ENCODE data around the gene RAD50. TPM values are rescaled to one million over a fixed set of nuclear protein-coding genes. Genes with fewer than 3 reads are reported as not detected.

RAD50 gene
- polyA plus RNA-seq, 1 of the 3 experiments (the other 2 are of a cell fraction): 20.0 TPM

DNA sequence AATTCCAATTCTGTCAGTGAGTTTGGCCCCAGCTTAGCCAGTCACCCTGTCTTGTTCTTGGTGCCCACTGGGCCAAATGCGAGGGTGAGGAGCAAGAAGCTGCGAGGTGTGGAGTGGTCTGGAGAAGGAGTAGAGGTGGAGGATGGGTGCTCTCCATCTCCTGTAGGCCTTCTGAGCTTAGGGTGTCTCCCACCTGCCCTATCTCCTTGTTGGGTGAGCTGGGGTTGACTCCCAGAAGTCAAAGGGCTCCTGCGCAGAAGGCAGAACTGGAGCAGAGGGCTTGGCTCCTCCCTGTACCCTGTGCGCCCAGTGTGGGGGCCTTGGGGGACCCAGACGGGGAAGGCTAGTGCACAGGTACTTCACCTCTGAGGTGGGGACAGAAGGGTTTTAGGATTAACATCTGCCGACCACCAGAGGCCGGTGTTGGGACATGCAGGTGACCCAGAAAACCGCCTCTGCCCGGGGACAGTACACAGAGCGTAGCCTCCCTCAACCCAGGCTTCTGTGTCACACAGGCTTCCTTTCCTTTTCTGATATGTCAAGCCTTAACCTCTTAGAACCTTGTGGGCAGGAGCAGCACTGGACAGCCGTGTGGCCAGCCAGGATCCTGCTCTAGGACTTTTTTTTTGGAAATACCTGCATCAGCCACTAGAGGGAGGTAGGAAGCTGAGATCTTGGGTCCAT, 30.3 kb upstream of the RAD50 start:
- POLR2A ChIA-PET: no interaction called here
- CTCF ChIA-PET: interaction anchor here (0.6 to 5.1 kb wide), 80 partner anchors 11 to 385 kb away, joined by 3 to 88 read pairs (median 4); partner anchors contain the start of genes CCNI2, KIF3A, RAD50 and SHROOM1
- H4K20me1 ChIP-seq (ENCODE audit: insufficient read depth): no peaks in the 10 kb centered on the region
- 23% methylated on average over 11 of the region's 11 CpGs for WGBS (ENCODE audit: low lambda C conversion rate)
- H3K4me2 ChIP-seq: peak overlapping the region; percentile 63
- no peaks in the 10 kb centered on the region for H3K9me2 ChIP-seq
- H3K9me3 ChIP-seq: 0 out of 2 replicates have a peak, but pooled peaks cover 5% of the 10 kb centered on the region
- no peaks in the 10 kb centered on the region; a peak in 1 of 4 replicates for H3K4me1 ChIP-seq (ENCODE audit: control insufficient read depth in 1 of 2, insufficient read depth in 2 of 2, low read depth in 1 of 2, low read length in 1 of 2)
- H2AFZ ChIP-seq (ENCODE audit: low read depth): 0 out of 2 replicates have a peak overlapping the region, but pooled peaks have one; percentile 52
- peak overlapping the region; percentile 12 to 43; a peak in 2 of 4 replicates for H3K4me3 ChIP-seq (ENCODE audit: low read depth in 2 of 2, low read length in 1 of 2)
- no peaks in the 10 kb centered on the region for H3K79me2 ChIP-seq (ENCODE audit: insufficient read depth)
- DNase-seq: peak; percentile 70
- H3K36me3 ChIP-seq (replicated peaks in 1 of 2; ENCODE audit: control insufficient read depth in 1 of 2, insufficient read depth in 2 of 2, low read length in 1 of 2): no peaks in the 10 kb centered on the region
- no peaks in the 10 kb centered on the region for H3K27me3 ChIP-seq (ENCODE audit: insufficient read depth)
- no peak overlapping the region for H3K9ac ChIP-seq
- no peaks in the 10 kb centered on the region for H3F3A ChIP-seq (replicated peaks; ENCODE audit: insufficient read depth)
- no peak overlapping the region for H3K27ac ChIP-seq (ENCODE audit: low read depth in 2 of 2, low read length in 1 of 2)
- no peak for TF ChIP-seq FOXM1 (IDR thresholded peaks at IDR 0.05; ENCODE audit: low read depth)
- no peak for TF ChIP-seq JUND (IDR thresholded peaks at IDR 0.05)
- no peak for TF ChIP-seq SIN3A (IDR thresholded peaks at IDR 0.05; ENCODE audit: borderline replicate concordance, low read depth, low read length)
- TF ChIP-seq, protein P1, sequence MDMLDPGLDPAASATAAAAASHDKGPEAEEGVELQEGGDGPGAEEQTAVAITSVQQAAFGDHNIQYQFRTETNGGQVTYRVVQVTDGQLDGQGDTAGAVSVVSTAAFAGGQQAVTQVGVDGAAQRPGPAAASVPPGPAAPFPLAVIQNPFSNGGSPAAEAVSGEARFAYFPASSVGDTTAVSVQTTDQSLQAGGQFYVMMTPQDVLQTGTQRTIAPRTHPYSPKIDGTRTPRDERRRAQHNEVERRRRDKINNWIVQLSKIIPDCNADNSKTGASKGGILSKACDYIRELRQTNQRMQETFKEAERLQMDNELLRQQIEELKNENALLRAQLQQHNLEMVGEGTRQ (IDR thresholded peaks at IDR 0.05; ENCODE audit: borderline replicate concordance, low read depth, low read length): no peak
- TF ChIP-seq EP300 (IDR thresholded peaks at IDR 0.05; ENCODE audit: borderline replicate concordance in 1 of 2, low read depth in 1 of 2, low read length in 1 of 2): no peak
- TF ChIP-seq YY1 (IDR thresholded peaks at IDR 0.05; ENCODE audit: low read depth): no peak
- TF ChIP-seq SMC3 (IDR thresholded peaks at IDR 0.05; ENCODE audit: low read depth, low read length): peak; percentile 54
- TF ChIP-seq, protein P2, sequence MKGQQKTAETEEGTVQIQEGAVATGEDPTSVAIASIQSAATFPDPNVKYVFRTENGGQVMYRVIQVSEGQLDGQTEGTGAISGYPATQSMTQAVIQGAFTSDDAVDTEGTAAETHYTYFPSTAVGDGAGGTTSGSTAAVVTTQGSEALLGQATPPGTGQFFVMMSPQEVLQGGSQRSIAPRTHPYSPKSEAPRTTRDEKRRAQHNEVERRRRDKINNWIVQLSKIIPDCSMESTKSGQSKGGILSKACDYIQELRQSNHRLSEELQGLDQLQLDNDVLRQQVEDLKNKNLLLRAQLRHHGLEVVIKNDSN (IDR thresholded peaks at IDR 0.05; ENCODE audit: borderline replicate concordance, low read depth): no peak
- TF ChIP-seq GATA2 (CRISPR knock-in tag; IDR thresholded peaks at IDR 0.05): no peak
- no peak for TF ChIP-seq NRF1 (IDR thresholded peaks at IDR 0.05; ENCODE audit: low read depth, low read length)
- no peak for TF ChIP-seq TEAD4 (IDR thresholded peaks at IDR 0.05; ENCODE audit: borderline replicate concordance, insufficient read depth)
- TF ChIP-seq, protein P3, sequence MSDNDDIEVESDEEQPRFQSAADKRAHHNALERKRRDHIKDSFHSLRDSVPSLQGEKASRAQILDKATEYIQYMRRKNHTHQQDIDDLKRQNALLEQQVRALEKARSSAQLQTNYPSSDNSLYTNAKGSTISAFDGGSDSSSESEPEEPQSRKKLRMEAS (IDR thresholded peaks at IDR 0.05; ENCODE audit: low read depth): no peak
- TF ChIP-seq, protein P4, sequence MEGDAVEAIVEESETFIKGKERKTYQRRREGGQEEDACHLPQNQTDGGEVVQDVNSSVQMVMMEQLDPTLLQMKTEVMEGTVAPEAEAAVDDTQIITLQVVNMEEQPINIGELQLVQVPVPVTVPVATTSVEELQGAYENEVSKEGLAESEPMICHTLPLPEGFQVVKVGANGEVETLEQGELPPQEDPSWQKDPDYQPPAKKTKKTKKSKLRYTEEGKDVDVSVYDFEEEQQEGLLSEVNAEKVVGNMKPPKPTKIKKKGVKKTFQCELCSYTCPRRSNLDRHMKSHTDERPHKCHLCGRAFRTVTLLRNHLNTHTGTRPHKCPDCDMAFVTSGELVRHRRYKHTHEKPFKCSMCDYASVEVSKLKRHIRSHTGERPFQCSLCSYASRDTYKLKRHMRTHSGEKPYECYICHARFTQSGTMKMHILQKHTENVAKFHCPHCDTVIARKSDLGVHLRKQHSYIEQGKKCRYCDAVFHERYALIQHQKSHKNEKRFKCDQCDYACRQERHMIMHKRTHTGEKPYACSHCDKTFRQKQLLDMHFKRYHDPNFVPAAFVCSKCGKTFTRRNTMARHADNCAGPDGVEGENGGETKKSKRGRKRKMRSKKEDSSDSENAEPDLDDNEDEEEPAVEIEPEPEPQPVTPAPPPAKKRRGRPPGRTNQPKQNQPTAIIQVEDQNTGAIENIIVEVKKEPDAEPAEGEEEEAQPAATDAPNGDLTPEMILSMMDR (IDR thresholded peaks at IDR 0.05): peak; percentile 94
- TF ChIP-seq, protein P5, sequence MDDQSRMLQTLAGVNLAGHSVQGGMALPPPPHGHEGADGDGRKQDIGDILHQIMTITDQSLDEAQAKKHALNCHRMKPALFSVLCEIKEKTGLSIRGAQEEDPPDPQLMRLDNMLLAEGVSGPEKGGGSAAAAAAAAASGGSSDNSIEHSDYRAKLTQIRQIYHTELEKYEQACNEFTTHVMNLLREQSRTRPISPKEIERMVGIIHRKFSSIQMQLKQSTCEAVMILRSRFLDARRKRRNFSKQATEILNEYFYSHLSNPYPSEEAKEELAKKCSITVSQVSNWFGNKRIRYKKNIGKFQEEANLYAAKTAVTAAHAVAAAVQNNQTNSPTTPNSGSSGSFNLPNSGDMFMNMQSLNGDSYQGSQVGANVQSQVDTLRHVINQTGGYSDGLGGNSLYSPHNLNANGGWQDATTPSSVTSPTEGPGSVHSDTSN (IDR thresholded peaks at IDR 0.05): no peak
- no peak for TF ChIP-seq MXI1 (IDR thresholded peaks at IDR 0.05; ENCODE audit: low read depth, low read length)
- no peak for TF ChIP-seq RFX5 (IDR thresholded peaks at IDR 0.05; ENCODE audit: low read length)
- no peak for TF ChIP-seq GABPA (IDR thresholded peaks at IDR 0.05; ENCODE audit: low read depth)
- TF ChIP-seq RAD21 (IDR thresholded peaks at IDR 0.05; ENCODE audit: low read length): peak; percentile 63; the same call in 1 of the 2 replicates
- no peak for TF ChIP-seq FOXJ3 (CRISPR knock-in tag; IDR thresholded peaks at IDR 0.05)
- no peak for TF ChIP-seq RCOR1 (IDR thresholded peaks at IDR 0.05; ENCODE audit: low read length)
- no peak for TF ChIP-seq POLR2AphosphoS5 (IDR thresholded peaks at IDR 0.05; ENCODE audit: low read depth, low read length)
- TF ChIP-seq, protein P6, sequence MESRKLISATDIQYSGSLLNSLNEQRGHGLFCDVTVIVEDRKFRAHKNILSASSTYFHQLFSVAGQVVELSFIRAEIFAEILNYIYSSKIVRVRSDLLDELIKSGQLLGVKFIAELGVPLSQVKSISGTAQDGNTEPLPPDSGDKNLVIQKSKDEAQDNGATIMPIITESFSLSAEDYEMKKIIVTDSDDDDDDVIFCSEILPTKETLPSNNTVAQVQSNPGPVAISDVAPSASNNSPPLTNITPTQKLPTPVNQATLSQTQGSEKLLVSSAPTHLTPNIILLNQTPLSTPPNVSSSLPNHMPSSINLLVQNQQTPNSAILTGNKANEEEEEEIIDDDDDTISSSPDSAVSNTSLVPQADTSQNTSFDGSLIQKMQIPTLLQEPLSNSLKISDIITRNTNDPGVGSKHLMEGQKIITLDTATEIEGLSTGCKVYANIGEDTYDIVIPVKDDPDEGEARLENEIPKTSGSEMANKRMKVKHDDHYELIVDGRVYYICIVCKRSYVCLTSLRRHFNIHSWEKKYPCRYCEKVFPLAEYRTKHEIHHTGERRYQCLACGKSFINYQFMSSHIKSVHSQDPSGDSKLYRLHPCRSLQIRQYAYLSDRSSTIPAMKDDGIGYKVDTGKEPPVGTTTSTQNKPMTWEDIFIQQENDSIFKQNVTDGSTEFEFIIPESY (IDR thresholded peaks at IDR 0.05; ENCODE audit: borderline replicate concordance, low read depth): no peak
